Dendritic cell treated with granulocyte-macrophage colony-stimulating factor and Interleukin-4, amounts not matched to agents 40 ng/mL and 50 ng/mL, for 4 days (primary cell): ENCODE results near the gene OVCH1.

Experiments
- H3K27ac Mint-ChIP-seq: one replicate; pipeline ENCODE4 v1.8.0; 2022; ENCODE audit warnings: mild to moderate bottlenecking, mixed read lengths
- H3K27me3 Mint-ChIP-seq: one replicate; pipeline ENCODE4 v1.8.0; 2022; ENCODE audit warnings: mild to moderate bottlenecking, mixed read lengths
- H3K36me3 Mint-ChIP-seq: one replicate; pipeline ENCODE4 v1.8.0; 2022; ENCODE audit warnings: low read depth, mixed read lengths
- H3K4me1 Mint-ChIP-seq: one replicate; pipeline ENCODE4 v1.8.0; 2022; ENCODE audit warnings: low read depth, mixed read lengths
- H3K4me3 Mint-ChIP-seq: one replicate; pipeline ENCODE4 v1.8.0; 2022; ENCODE audit warnings: mild to moderate bottlenecking, moderate library complexity, mixed read lengths
- H3K9me3 Mint-ChIP-seq: one replicate; pipeline ENCODE4 v1.8.0; 2022; ENCODE audit warnings: mixed read lengths
- intact Hi-C: fragments of 100-400 bp; cut with micrococcal nuclease; formaldehyde crosslinking; loops from one replicate; pipeline ENCODE4 v1.15.0; 2022

OVCH1 gene

DNA sequence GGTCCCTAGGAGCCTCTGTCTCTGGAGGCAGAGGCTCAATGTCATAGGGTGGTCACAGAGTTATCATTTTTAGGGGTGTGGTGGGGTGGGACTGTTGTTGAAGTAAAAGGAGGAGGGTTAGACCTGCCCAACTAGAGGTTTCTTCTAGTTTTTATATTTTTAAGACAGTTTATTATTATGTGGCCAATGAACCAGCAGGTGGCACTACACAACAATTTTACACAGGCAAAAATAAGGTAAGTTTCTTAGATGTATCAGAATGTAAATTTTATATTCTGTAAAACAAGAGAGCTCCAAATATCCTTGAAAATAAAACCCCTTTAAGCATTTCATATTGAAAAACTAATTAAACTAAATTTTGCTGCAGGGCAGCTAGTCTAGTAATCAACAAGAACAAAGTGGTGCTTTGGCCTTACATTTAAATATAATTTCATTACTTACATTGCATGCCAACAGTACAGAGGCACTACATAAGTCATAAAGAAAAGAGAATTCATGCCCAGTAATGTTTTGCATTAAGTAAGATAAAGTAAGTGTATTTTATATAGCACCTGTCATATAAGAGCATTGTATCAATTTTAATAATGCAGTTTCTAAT is 22.2 kb upstream of the OVCH1 start:
- peaks cover 2% of the 10 kb centered on the region for H3K27me3 Mint-ChIP-seq
- H3K27ac Mint-ChIP-seq: no peak overlapping the region
- H3K4me1 Mint-ChIP-seq: no peaks in the 10 kb centered on the region
- peaks cover 29% of the 10 kb centered on the region for H3K36me3 Mint-ChIP-seq
- H3K4me3 Mint-ChIP-seq: no peak overlapping the region
- intact Hi-C loops: loop anchor here (1.0 kb wide), 1 partner anchor 1288 kb away; no protein-coding TSS in a partner anchor
- H3K9me3 Mint-ChIP-seq: no peaks in the 10 kb centered on the region

DNA sequence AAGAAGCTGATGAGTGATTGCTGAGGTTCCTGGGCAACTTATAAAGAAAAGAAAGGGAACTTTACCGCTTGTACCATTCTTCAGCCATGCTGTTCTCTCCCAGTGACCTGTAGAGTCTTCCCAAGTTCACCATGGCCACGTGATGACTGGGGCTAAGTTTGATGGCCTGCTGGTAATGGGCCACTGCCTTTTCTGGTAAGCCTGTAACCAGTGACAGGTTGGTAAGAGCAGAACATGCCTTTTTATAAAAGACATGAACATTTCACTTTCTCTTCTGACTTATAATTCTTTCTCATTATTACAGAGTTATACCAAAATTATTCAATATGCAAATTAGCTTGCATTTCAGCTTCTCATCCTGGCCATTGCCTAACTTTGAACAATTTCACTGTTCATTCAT is 20.9 kb upstream of the OVCH1 start:
- Mint-ChIP-seq H3K4me1 (no peaks in the 10 kb centered on the region), H3K27ac (no peak overlapping the region), H3K36me3 (peaks cover 42% of the 10 kb centered on the region), H3K27me3 (peaks cover 2% of the 10 kb centered on the region), H3K4me3 (no peak overlapping the region), H3K9me3 (no peaks in the 10 kb centered on the region)
- intact Hi-C loops: no loop called here

DNA sequence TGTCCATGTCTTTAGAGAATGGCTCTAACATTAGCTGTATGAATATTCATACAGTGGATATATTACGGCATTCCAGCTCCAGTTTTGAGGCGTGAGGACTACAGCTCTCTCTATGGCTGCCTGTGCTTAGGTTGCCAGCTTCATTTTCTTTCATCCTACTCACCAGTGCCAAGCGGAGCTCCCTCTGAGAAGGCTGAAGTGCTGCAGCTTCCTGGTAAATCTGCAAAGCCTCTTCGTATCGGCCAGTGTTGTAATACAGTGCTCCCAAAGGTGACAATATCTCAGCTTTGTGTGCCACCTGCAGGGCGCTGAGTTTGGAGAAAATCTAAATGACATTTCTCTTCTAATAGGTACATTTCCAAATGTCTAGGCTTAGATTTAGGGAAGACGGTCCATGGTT is 19.8 kb upstream of the OVCH1 start:
- no peaks in the 10 kb centered on the region for H3K9me3 Mint-ChIP-seq
- intact Hi-C loops: no loop called here
- no peak overlapping the region for H3K4me3 Mint-ChIP-seq
- peaks cover 43% of the 10 kb centered on the region for H3K36me3 Mint-ChIP-seq
- H3K27me3 Mint-ChIP-seq: peaks cover 2% of the 10 kb centered on the region
- H3K27ac Mint-ChIP-seq: no peak overlapping the region
- H3K4me1 Mint-ChIP-seq: no peaks in the 10 kb centered on the region

DNA sequence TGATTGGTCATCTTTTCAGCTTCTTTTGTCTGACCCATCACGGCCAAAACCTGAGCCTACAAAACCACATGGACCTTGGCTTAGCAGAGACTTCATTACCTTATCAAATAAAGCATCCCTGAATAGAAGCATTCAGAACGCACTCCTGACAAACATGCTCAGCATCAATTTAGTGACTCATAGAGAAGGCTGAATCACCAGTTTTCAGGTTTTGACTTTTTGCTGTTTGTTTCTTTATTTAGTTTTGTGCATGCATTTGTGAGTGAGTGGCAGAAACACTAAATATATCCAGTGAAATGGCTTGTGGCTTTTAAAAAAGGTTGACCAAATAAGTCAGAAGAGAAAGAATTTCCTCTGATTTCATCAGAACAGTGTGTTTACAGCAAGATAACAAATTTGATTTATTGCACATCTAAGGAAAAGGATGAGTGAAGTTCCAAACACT is 19.0 kb upstream of the OVCH1 start:
- peaks cover 43% of the 10 kb centered on the region for H3K36me3 Mint-ChIP-seq
- H3K4me1 Mint-ChIP-seq: no peaks in the 10 kb centered on the region
- peaks cover 2% of the 10 kb centered on the region for H3K27me3 Mint-ChIP-seq
- no peak overlapping the region for H3K4me3 Mint-ChIP-seq
- intact Hi-C loops: no loop called here
- no peaks in the 10 kb centered on the region for H3K9me3 Mint-ChIP-seq
- H3K27ac Mint-ChIP-seq: no peak overlapping the region

DNA sequence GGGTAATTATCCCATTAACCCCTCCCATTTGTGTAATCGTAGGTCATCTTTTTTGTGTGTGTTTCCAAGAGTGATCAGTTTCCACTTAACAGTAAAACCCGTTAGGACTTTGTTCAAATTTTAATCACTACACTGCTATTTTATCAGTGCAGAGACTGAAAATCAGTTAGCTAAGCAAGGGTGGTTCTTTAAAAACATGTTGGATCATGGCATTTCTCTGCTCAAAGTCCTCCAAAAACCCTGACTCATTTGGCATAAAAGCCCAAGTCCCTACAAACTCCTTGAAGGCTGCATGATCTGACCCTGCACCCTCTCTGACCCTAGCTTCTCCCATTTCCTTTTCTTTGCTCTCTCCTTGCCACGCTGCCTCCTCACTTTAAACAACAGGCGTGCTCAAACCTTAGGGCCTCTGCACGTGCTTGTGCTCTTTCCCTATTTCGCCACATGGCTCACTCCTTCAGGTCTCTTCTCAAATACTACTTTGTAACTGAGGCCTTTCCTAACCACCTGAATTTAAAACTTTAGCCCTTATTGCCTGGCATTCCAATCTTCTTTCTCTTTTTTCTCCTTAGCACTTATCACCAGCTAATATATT is 13.2 kb upstream of the OVCH1 start:
- H3K27ac Mint-ChIP-seq: no peak overlapping the region

DNA sequence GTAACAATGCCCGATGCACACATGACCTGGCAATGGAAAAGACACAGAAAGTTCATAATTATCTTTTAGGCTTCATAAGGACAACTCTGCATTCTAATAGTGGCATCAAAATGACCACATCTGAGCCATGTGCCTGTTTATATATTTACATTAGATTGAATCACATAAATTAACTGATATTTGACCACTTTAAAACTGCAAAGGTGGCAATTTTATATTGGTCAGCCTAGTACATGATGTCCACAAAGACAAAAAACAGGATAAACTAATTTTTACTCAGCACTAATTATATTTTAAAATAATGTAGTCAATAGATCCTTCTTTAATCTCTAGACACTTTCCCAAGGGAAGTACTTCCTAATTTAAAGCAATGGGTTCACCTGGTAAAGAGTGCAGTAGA is 12.0 kb upstream of the OVCH1 start:
- Mint-ChIP-seq H3K27ac (no peak overlapping the region), H3K27me3 (no peaks in the 10 kb centered on the region), H3K4me3 (no peak overlapping the region), H3K9me3 (no peaks in the 10 kb centered on the region), H3K4me1 (no peaks in the 10 kb centered on the region), H3K36me3 (peaks cover 39% of the 10 kb centered on the region)
- intact Hi-C loops: no loop called here

More for the DNA sequence above, 13.2 kb upstream of the OVCH1 start:
- Mint-ChIP-seq H3K4me3 (no peak overlapping the region), H3K27me3 (peaks cover 2% of the 10 kb centered on the region), H3K9me3 (no peaks in the 10 kb centered on the region), H3K4me1 (no peaks in the 10 kb centered on the region), H3K36me3 (peaks cover 47% of the 10 kb centered on the region)
- intact Hi-C loops: no loop called here

DNA sequence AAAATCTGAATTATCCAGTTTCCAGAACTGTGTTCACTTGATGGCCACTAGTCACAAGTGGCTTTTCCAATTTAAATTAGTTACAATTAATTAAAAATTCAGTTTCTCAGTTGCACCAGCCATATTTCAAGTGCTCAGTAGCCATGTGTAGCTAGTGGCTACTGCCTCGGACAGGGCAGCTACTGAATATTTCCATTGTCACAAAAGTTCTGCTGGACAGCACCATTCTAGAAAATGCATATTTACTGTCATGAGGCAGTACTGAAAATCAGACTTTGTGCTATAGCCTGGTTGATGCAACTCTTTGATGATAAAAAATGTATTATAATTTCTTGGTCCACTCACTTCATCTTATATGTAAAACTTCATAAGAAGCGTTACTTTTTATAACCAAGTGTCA is 11.5 kb upstream of the OVCH1 start:
- intact Hi-C loops: no loop called here
- Mint-ChIP-seq H3K27me3 (no peaks in the 10 kb centered on the region), H3K27ac (no peak overlapping the region), H3K4me3 (no peak overlapping the region), H3K9me3 (no peaks in the 10 kb centered on the region), H3K4me1 (no peaks in the 10 kb centered on the region), H3K36me3 (peaks cover 39% of the 10 kb centered on the region)

DNA sequence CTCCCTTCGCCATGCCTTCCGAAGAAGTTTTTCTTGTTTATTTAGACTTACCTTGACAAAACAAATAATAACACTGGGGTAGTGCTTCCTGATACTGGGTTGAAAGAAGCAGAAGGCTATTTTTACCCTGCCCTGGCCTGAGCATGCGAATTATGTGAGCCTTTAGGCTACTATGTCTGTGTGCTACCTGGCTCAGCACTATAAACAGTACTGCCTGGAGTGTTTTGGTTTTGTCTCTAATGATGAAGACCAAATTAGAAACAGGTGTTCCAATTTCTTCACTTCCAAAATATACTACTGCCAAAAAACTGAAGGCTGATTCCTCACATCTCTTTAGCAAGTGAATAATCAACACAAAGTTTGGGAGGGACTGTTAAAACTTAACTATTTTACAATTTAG is 7.6 kb upstream of the OVCH1 start:
- intact Hi-C loops: no loop called here
- H3K4me3 Mint-ChIP-seq: no peak overlapping the region
- H3K4me1 Mint-ChIP-seq: no peaks in the 10 kb centered on the region
- no peak overlapping the region for H3K27ac Mint-ChIP-seq
- no peaks in the 10 kb centered on the region for H3K9me3 Mint-ChIP-seq
- H3K36me3 Mint-ChIP-seq: peaks cover 36% of the 10 kb centered on the region
- H3K27me3 Mint-ChIP-seq: peaks cover 1% of the 10 kb centered on the region

DNA sequence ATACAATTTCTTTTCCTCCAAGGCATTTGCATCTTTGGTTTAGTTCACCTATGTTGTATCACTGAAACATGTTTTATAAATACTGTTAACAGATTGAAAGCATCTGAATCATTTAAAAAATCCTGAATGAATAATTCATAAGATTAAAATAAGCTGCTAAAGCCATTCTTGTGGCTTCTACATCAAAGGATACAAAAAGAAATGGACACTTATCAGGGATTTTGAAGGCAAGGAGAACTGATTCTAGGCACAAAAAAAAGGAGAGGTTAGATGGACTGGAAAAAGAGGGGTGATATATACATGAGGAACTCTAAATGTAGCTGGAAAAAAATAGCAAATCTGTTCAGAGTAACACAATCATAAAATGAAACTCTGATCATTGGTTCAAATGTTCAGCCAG is 5.8 kb upstream of the OVCH1 start:
- Mint-ChIP-seq H3K27me3 (peaks cover 1% of the 10 kb centered on the region), H3K27ac (no peak overlapping the region), H3K9me3 (no peaks in the 10 kb centered on the region), H3K4me3 (no peak overlapping the region), H3K4me1 (no peaks in the 10 kb centered on the region), H3K36me3 (peaks cover 31% of the 10 kb centered on the region)
- intact Hi-C loops: no loop called here

DNA sequence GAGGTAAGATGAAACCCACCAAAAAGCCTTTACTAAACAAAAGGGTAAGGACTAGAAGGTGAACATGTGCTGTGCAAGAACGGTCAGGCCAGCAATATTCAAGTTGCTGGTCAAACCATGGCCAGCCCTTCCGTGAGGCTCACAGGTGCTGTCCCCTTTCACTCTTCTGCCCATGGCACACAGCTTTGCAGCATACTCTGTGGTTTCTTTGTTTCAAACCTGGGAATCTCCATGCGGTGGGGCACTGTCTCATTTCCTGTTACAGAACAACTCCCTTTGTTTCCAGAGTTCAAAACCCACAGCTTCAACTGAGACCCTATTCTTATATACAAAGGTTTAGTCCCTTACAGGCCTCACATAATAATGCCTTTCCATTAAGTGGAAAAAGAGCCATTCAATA is 1.7 kb upstream of the OVCH1 start:
- Mint-ChIP-seq H3K27me3 (peaks cover 4% of the 10 kb centered on the region), H3K36me3 (peaks cover 6% of the 10 kb centered on the region), H3K27ac (no peak overlapping the region), H3K4me3 (no peak overlapping the region), H3K9me3 (no peaks in the 10 kb centered on the region), H3K4me1 (no peaks in the 10 kb centered on the region)
- intact Hi-C loops: no loop called here

DNA sequence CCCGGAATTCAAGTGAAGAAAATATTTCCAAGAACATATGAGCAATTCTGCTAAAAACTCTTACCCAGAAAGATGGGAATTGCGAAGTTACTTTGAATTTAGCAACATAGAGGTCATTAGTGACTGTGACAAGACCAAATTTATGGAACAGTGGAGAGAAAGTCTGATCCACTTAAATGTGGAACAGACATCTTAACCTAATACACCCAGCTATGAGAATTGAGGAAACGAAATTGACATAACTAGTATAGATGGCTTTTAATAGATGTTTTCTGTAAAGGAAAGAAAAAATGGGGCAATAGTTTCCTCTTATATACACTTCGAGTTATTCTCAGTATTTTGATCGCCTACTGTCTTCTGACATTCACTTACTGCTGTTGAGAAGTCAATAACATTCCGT is 4.6 kb downstream of the OVCH1 start:
- Mint-ChIP-seq H3K4me1 (peaks cover 11% of the 10 kb centered on the region), H3K27ac (no peak overlapping the region), H3K4me3 (no peak overlapping the region), H3K27me3 (peaks cover 7% of the 10 kb centered on the region), H3K9me3 (no peaks in the 10 kb centered on the region), H3K36me3 (no peaks in the 10 kb centered on the region)
- intact Hi-C loops: no loop called here

DNA sequence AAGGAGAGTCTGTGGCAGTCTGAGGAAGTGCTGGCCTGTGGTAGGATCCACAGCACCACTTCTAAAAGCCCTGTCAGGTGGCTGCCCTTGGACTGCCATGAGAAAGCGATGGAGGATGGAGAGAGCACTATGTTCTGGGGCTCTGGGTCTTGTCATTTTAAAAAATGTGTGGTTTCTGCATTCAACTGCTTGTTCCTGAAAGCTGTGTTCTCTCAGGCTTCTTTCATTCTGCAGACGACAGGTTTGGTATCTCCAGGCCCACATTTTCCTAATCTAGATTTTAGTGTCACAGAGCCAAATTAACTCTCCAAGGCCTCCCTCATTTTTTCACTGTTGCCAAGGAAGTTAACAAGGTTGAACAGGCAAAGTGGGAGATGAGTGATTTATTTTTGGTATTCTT is 10.5 kb downstream of the OVCH1 start:
- Mint-ChIP-seq H3K9me3 (no peaks in the 10 kb centered on the region), H3K36me3 (no peaks in the 10 kb centered on the region), H3K4me3 (no peak overlapping the region), H3K27ac (no peak overlapping the region), H3K27me3 (peaks cover 16% of the 10 kb centered on the region), H3K4me1 (no peaks in the 10 kb centered on the region)
- intact Hi-C loops: no loop called here

DNA sequence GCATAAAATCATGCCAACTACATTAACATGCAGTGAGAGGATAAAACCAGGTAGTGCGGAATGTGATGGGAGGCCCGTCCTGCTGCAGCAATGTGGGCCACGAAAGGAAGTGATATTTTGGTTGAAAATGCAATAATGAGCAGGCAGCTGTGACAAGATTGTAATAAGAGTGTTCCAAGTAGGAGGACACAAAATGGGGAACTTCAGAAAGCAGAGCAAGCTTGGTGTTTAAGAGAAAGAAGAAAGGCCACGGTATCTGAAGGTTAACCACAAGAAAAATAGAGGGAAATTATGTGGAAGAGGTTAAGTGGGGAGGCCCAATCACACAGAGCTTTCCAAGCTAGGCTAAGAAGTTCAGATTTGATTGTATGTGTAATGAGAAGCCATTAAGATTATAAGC is 34.3 kb downstream of the OVCH1 start:
- intact Hi-C loops: no loop called here
- peaks cover 6% of the 10 kb centered on the region for H3K4me1 Mint-ChIP-seq
- H3K27ac Mint-ChIP-seq: no peak overlapping the region
- H3K4me3 Mint-ChIP-seq: no peak overlapping the region
- H3K27me3 Mint-ChIP-seq: peaks cover 3% of the 10 kb centered on the region
- H3K9me3 Mint-ChIP-seq: no peaks in the 10 kb centered on the region
- no peaks in the 10 kb centered on the region for H3K36me3 Mint-ChIP-seq

DNA sequence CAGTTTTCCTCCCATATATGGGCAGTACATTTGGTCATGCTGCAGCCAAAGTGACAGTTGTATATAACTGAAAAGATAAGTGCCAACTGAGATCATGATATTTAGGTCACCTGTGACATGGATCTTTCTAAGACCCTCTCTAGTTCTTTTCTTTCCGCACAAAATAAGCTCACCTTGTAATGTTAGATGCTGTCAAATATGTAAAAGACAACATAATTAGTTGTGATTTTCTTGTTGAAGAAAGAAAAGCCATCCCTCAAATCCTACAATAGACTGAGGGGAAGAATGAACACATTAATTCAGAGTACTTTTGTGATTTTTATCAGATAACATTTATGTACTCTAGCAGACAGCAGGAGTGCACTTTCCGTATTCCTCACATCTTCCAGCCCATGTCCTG is 37.4 kb downstream of the OVCH1 start:
- Mint-ChIP-seq H3K27ac (no peak overlapping the region), H3K4me1 (peaks cover 6% of the 10 kb centered on the region), H3K4me3 (no peak overlapping the region), H3K36me3 (no peaks in the 10 kb centered on the region), H3K27me3 (peaks cover 3% of the 10 kb centered on the region), H3K9me3 (no peaks in the 10 kb centered on the region)
- intact Hi-C loops: no loop called here

DNA sequence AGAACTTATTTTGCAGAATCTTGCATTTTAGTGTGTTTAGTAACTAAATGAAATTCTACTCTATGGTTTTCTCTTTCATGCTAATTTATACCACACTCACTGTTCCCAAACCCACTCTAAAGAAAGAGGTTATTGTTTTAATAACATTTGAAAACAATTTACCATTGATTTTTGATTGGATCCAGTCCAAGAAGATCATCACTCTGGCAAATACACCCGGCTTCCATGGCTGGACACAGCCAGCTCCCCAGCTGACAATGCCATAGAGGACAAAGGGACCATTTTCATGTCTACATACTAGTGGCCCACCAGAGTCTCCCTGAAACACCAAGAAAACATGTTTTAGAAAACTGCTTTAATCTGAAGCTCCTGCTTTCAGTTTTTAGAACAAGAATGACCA is 42.4 kb downstream of the OVCH1 start:
- intact Hi-C loops: no loop called here
- Mint-ChIP-seq H3K36me3 (no peaks in the 10 kb centered on the region), H3K27me3 (peaks cover 15% of the 10 kb centered on the region), H3K9me3 (no peaks in the 10 kb centered on the region), H3K27ac (no peak overlapping the region), H3K4me3 (no peak overlapping the region), H3K4me1 (no peaks in the 10 kb centered on the region)
